HG03460 (cell line): ENCODE data around the gene ARMC6.

Experiments
- ATAC-seq: cut with Tn5 transposase; IDR thresholded peaks from one replicate; pipeline ENCODE4 v1.9.1; 2021; ENCODE audit not compliant: unreplicated experiment

The ARMC6 gene

DNA sequence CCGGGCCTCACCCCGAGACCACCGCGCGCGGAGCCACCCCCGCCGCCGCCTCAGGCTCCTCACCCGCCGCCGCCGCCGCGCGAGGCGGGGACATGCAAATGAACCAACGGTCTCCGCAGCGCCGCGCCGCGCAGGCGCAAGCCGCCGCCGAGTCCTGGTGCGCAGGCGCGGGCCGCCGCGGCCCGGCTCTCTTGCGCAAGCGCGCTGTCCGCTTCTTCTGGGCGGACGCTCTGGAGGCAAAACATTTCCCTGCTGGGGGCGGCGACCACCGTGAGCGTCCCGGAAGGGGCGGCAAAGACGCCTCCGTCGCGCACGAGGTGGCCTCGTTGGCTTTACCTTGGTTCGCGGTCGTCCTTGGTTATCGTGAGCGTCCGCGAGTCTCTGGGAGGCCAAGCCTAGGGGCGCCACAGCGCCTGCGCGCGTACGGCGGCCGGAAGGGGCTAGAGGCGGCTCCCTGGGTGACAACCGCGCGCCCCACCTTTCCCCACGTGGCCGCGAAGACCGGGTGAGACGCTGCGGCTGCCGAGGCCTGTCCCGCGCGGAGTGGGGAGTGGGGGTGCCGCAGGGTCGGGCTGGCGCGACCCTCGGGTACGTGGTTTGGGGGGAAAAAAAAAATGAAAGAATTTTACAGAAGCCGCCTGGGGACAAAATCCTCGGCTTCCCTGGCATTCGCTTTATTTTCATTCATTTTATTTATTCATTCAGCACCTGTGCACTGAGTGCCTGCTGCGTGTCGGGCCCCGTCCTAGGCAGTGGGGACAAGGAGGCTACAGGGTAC lies at the start of gene ARMC6, which contains the start of gene SUGP2:
ARMC6 (plus strand) TSS at position 178 of the 778 bp plus-strand sequence. CDS start 607 bp downstream, outside the sequence.
SUGP2 (minus strand) TSS at position 92 of the 778 bp plus-strand sequence. CDS start 2,446 bp downstream, outside the sequence.
- peak; percentile 56 for ATAC-seq

DNA sequence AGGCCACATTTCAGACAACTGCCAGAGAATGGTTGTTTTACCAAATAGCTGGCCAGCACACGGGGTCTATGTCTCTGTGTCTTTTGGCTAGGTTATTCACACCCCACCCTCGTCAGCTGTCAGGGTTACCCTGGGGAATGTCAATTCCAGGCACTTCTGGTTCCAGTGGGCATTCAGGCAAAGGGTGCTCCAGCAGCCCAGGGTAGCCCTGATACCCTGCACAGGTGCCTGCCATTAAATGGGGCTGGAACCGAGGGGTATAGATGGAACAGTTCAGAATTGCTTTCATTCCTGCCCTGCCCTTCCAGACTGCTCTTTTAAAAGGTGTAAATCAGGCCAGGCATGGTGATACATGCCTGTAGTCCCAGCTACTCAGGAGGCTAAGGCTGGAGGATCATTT lies 49.2 kb upstream of the ARMC6 start:
- no peak for ATAC-seq

DNA sequence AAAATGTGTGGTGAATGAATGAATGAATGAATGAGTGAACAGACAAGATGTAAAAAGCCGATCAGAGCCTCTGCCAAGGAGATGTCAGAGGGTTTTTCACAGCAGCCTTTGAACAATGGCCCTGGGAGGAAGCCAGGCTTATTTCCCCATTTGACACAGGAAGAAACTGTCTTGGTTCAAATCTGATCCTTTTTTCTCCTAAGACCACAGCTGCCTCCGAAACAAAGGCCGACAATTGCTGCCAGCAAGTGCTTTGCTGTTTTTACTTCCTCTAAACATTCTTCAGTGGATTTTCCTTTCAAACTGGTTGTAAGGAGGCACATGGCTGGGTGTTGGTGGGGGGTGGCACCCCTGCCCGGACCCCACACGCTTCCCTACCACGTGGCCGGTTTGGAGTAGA lies 48.1 kb upstream of the ARMC6 start:
- no peak for ATAC-seq

GRCh38 chr19:18987456-18987855 lies 45.9 kb upstream of the ARMC6 start:
- ATAC-seq = no peak

DNA sequence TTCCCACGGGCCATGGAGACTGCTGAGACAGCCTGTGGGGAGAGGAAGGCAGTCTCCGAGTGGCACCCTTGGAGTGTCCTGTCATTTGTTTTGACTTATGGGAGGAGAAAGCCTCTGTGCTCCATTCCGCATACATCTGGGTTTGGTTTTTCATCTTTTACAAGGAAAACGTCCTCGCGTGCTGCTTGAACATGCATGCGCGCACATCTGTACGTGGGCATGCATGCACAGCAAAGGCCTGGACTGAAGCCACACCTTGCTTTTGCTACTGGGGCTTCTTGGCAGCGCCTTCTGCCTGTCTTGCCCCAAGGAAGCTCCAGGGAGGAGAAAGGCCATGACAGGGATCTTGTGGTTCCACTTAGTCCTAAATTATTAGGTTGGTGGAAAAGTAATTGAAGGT lies 44.1 kb upstream of the ARMC6 start:
- no peak for ATAC-seq

GRCh38 chr19:18990128-18990708 lies 43.2 kb upstream of the ARMC6 start:
- ATAC-seq = no peak

DNA sequence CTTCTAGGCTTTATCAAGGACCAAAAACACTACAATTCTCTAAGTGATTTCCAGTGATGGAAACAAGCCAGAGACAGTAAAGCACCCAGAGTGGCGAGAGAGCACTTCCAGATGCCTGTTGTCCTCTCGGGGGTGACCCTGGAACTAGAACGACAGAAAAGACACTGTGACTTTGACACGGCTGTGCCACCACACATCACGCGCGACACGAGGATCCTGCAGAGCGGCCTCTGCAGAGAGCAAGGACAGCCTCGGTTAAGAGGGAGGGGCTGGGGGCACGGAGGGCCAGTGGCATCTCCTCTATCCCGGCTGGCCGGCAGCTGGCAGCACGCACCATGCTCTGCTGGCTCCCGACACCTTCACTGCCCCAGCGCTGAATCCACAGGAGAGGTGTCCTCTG lies 42.4 kb upstream of the ARMC6 start:
- no peak for ATAC-seq

GRCh38 chr19:18991468-18991867 lies 41.9 kb upstream of the ARMC6 start:
- ATAC-seq = no peak

GRCh38 chr19:18992696-18993095 lies 40.7 kb upstream of the ARMC6 start:
- no peak for ATAC-seq

DNA sequence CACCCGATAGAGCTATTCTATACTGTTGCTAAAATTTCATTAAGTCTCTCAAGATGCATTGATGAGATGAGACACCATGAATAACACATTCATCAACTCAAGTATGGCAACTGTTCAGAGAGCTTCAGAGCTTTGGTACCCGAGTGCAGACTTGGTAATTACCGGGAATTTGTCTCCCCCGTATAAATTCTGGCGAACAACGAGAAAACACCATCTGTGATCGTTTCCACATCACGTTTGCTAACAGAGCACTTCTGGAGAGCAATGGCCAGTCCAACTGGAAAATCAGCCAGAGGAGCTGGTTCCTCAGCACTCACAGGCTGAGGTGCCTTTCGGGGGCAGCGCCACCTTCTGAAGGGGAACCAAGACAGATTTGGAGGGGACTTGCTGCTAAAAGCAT lies 40.3 kb upstream of the ARMC6 start:
- no peak for ATAC-seq

DNA sequence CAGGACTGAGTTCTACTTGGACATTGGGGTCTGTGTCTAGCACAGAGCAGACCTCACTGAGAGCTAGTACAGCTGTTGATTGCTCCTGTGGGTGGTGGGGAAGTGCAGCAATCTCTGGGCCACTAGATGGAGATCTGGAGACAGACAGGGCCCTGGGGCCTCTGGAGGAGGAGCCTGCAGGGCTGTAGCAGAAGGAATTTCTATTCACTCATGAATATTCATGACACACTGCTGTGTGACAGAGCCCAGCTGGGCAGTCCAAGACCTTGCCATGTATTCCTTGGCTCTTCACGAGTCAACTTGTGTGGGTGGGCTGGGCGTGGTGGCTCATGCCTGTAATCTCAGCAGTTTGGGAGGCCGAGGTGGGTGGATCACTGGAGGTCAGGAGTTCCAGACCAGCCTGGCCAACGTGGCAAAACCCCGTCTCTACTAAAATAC lies 37.6 kb upstream of the ARMC6 start:
- ATAC-seq = no peak

DNA sequence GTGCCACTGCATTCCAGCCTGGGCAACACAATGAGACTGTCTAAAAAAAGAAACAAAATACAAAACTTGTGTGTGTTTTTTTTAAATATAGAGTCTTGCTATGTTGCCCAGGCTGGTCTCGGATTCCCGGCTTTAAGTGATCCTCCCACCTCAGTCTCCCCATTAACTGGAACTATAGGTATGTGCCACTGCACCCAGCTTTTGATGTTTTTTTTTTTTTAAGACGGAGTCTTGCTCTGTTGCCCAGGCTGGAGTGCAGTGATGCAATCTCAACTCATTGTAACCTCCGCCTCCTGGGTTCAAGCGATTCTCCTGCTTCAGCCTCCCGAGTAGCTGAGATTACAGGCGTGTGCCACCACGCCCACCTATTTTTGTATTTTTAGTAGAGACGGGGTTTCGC lies 37.1 kb upstream of the ARMC6 start:
- no peak for ATAC-seq

DNA sequence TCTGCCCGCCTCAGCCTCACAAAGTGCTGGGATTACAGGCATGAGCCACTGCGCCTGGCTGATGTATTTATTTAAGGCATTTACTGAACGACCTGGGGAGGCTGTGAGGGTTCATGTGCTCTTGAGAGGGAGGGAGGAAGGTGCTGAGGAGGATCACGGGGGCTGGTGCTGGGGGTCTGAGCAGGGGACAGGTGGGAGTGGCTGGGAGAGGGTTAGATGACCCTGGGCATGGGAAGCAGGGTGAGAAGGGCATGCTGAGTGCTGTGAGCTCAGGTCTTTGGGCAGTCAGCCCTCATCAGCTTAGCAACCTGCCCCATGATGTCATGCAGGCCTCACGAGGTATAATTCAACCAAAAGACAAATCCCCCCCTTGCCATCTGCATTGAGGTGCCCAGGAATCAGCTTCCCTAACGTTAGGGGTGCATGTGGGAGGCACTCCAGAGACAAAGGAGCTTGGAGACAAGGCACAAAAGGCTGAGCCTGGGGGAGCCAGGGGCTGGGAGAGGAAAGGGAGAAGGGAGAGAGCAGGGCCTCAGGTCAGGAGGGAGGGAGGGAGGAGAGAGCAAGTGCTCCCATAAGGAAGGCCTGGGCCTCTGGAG lies 36.5 kb upstream of the ARMC6 start:
- no peak for ATAC-seq

DNA sequence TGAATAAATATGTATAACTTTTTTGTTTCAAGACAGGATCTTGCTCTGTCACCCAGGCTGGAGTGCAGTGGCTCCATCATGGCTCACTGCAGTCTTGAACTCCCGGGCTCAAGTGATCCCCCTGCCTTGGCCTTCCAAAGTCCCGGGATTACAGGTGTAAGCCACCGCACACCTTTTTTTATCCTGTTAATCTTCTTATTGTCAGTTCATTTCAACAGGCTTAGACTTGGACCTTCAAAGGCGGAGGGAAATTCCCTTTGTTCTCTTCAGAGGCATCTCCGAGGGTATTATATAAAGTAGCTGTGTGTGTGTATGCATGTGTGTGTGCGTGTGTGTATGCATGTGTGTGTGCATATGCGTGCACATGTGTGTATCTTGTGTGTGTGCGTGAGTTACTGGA lies 35.1 kb upstream of the ARMC6 start:
- ATAC-seq = no peak

DNA sequence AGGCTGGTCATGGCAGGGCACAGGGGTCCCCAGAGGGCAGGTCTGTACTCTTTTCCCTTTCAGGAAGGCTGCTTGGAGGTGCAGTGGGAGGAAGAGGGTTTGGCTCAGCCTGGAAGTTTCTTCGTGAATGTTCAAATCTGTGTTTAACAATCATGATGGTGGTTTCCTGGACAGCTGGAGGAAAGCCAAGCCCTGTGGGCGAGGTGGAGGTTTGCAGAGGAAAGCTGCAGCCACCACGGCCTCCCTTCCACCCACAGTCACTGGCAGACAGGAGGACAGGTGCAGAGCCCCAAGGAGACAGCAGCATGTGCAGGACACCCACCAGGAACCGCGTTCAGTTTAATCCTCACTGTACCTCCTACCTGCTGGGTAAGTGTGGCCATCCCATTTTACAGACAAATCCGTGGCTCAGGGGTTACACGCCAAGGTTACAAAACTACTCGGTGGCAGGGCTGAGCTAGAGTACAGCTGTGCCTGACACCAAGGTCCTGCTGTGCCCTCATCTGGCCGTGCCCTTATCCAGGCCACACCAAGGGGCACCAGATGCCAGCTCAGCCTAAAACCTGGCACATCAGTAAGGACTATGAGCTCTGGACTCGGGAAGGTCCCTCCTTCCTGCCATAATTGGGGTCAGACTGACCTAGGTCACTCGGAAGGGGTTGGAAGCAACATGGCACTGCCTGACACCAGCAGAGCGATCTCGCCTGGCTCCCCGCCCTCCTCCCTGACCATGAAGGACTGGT lies 34.2 kb upstream of the ARMC6 start:
- ATAC-seq = no peak

DNA sequence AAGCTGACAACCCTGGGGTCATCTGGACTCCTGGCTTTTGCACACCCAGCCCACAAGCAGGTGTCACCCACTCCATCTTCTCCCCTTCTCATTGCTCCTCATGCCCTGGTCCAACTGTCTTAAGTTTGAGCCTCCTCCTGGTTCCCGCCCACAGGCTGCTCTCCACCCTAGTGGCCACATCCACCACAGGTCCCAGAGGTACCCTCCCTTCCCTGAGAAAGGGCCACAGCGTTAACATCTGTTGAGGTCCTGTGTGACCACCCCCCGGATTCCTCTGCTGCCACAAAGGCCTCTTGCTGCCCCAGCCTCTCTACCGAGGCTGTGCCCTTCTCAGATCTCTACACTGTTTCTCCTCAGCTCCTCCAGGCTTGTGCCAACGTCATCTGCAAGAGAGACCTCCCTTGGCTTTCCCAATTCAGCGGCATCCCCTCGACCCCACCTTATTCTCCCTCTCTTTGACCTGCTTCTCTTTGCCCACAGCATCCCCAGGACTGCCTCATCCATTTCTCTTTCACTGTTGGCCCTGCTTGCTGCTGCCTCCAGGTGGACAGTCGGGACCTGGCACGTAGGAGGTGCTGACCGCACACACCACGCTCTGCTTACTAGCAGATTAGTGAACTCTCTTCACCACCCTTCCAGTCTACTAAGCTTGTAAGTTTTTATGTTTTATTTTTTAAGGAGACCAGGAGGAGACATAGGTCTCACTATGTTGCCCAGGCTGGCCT lies 33.3 kb upstream of the ARMC6 start:
- ATAC-seq = no peak

DNA sequence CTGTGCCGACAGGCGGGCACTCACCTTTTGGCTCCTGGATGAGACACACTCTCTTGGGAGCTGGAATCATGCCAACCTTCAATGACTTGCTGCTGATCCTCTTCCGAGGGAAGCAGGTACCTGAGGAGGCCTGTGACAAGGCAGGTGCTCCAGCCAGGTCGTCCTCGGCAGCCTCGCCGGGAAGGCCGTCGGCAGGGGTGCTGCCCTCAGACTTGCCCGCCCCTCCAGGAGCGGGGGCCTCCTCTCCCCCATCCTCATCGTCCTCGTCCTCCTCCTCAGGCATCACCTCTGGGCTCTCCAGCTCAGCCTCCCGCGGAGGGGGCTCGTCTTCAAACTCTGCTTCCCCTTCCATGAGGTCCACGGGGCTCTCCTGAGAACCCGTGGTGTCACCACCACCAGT lies 29.3 kb upstream of the ARMC6 start:
- no peak for ATAC-seq

- no peak for ATAC-seq
Measured at GRCh38 chr19:19006213-19006612, 27.2 kb upstream of the ARMC6 start.

DNA sequence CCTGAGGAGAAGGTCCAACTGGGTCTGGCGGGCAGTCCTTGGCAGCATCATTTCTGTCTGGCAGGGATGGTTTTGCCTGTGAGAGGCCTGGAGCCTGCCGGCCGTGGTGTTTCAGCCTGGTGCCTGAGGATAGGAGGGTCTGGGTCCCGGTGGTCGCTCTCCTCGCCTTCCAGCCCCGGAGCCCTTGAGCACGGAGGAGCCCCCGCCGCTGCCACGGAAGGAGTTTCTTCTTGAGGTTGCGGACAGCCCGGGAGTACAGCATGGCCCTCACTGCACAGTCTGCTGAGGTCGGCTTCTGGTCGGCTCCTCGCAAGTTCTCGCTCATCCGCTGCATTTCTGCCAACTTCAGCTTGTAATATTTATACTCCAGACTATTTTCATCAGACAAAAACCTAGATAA lies 23.5 kb upstream of the ARMC6 start:
- ATAC-seq = no peak

- ATAC-seq = no peak
Measured at GRCh38 chr19:19010551-19010950, 22.9 kb upstream of the ARMC6 start.

- ATAC-seq = no peak
Measured at GRCh38 chr19:19021115-19021514, 12.3 kb upstream of the ARMC6 start.
